Sigmoid colon (tissue), 4 donors: ENCODE measurements around the gene ITK.

Source experiments
- EP300 ChIP-seq, 4 donors: sonication (generic); formaldehyde crosslinking; IDR thresholded peaks; one replicate each; pipeline ENCODE4 v1.6.1; 2017; ENCODE audit warnings: antibody characterized with exemption in 4 of 4
- POLR2AphosphoS5 ChIP-seq, 4 donors: sonication (generic); formaldehyde crosslinking; IDR thresholded peaks; one replicate each; pipeline ENCODE4 v1.6.1; 2017; ENCODE audit warnings: antibody characterized with exemption in 4 of 4
- TF ChIP-seq, protein P1 (sequence below), 4 experiments: fragments of 450-650 bp in 3 of 4; fragments of 200-600 bp in 1 of 4; IDR thresholded peaks; one replicate each; pipeline ENCODE4 v1.5.1; 2016 to 2019; ENCODE audit warnings: antibody characterized with exemption in 4 of 4, mild to moderate bottlenecking in 3 of 4, moderate library complexity in 2 of 4

DNA sequence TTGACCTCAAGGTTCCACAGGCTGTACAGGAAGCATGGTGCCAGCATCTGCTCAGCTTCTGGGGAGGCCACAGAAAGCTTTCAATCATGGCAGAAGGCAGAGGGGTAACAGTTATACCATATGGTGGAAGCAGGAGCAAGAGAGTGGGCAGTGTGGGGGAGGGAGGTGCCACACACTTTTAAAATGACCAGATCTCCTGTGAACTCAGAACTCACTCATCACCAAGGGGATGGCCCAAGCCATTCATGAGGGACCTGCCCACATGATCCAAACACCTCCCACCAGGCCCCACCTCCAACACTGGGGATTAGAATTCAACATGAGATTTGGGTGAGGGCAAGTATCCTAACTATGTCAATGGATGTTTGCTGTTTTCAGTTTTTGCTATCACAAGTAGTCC is 101.5 kb downstream of the ITK start:
- TF ChIP-seq POLR2AphosphoS5 (IDR thresholded peaks at IDR 0.05) (no peak), EP300 (IDR thresholded peaks at IDR 0.05) (no peak)
- TF ChIP-seq, protein P1, sequence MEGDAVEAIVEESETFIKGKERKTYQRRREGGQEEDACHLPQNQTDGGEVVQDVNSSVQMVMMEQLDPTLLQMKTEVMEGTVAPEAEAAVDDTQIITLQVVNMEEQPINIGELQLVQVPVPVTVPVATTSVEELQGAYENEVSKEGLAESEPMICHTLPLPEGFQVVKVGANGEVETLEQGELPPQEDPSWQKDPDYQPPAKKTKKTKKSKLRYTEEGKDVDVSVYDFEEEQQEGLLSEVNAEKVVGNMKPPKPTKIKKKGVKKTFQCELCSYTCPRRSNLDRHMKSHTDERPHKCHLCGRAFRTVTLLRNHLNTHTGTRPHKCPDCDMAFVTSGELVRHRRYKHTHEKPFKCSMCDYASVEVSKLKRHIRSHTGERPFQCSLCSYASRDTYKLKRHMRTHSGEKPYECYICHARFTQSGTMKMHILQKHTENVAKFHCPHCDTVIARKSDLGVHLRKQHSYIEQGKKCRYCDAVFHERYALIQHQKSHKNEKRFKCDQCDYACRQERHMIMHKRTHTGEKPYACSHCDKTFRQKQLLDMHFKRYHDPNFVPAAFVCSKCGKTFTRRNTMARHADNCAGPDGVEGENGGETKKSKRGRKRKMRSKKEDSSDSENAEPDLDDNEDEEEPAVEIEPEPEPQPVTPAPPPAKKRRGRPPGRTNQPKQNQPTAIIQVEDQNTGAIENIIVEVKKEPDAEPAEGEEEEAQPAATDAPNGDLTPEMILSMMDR (IDR thresholded peaks at IDR 0.05), result no peak
